Adrenal gland (tissue), 12 donors: ENCODE data around the gene FBXL17. TPM values are rescaled to one million over a fixed set of nuclear protein-coding genes. Genes with fewer than 3 reads are reported as not detected.

Experiments
- DNase-seq, 7 donors: peaks; one replicate each; pipeline ENCODE4 v3.0.0-alpha.2; 2019 to 2020
- H3K27ac ChIP-seq, 5 donors: fragments of 200-600 bp; sonication (generic) in 4 of 5; 1 replicate in 3 of 5; 2 replicates in 2 of 5; pipeline versions ENCODE4 v1.5.1 to v1.8.0; 2016 to 2020; ENCODE audit warnings: mild to moderate bottlenecking in 1 of 5
- H3K27me3 ChIP-seq: fragments of 200-600 bp; 2 replicates; pipeline ENCODE4 v1.8.0; 2021
- H3K36me3 ChIP-seq, 2 donors: fragments of 200-600 bp; replicated peaks in 1 of 2; 1 replicate in 1 of 2; 2 replicates in 1 of 2; pipeline versions ENCODE4 v1.5.1 to v1.8.0; 2018 to 2022
- H3K4me1 ChIP-seq, 2 donors: fragments of 200-600 bp; replicated peaks in 1 of 2; 1 replicate in 1 of 2; 2 replicates in 1 of 2; pipeline versions ENCODE4 v1.5.1 to v1.8.0; 2018 to 2021
- H3K4me3 ChIP-seq, 4 donors: fragments of 200-600 bp; sonication (generic) in 3 of 4; one replicate each; pipeline ENCODE4 v1.5.1; 2016 to 2018
- H3K9me3 ChIP-seq, 3 donors: fragments of 200-600 bp; sonication (generic) in 1 of 3; replicated peaks in 1 of 3; 1 replicate in 2 of 3; 2 replicates in 1 of 3; pipeline versions ENCODE4 v1.5.1 to v1.8.0; 2016 to 2021
- POLR2A ChIP-seq, 2 donors: fragments of 450-650 bp; IDR thresholded peaks; one replicate each; pipeline ENCODE4 v1.6.1; 2017; ENCODE audit warnings: antibody characterized with exemption in 2 of 2, mild to moderate bottlenecking in 2 of 2, moderate library complexity in 1 of 2
- WGBS, 4 donors: extraction: QIAGEN DNeasy Blood & Tissue Kit in 2 of 4; methylation state at CpG; one replicate each; pipeline versions ENCODE4 v1.1.5 to v1.1.7; 2013 to 2017; 5-methylcytosine and 5-hydroxymethylcytosine counted together
- intact Hi-C, 2 donors: fragments of 100-400 bp; cut with DNase I; formaldehyde crosslinking; loops; one replicate each; pipeline versions ENCODE4 v1.14.1 to v1.15.0; 2022 to 2023
- polyA plus RNA-seq, 3 donors: library from polyadenylated mRNA; stranded (reverse); fragments of 200-250 nt in 2 of 3; fragments of 350-450 nt in 1 of 3; fragmentation: Illumina TruSeq in 1 of 3; extraction: RNeasy Lipid Tissue Mini Kit (QIAGEN cat#74804) in 1 of 3; gene quantifications; one replicate each; pipeline ENCODE4 v1.2.3, GENCODE V29; 2013 to 2014
- total RNA-seq, 9 donors: library from RNA; depleted of rRNA in 4 of 9; stranded (reverse); fragments of >200 nt in 4 of 9; fragments of 120-200 nt in 1 of 9; fragmentation: NEBNext Ultra II Directional in 1 of 9; extraction: Animal tissue kit (Norgen Biotek cat#: 25700) in 1 of 9; gene quantifications; one replicate each; pipeline versions ENCODE4 v1.1.0 to v1.2.4, GENCODE V29; 2013 to 2023
- TF ChIP-seq, protein P1 (sequence below), 6 experiments: fragments of 450-650 bp in 4 of 6; fragments of 200-600 bp in 2 of 6; sonication (generic) in 1 of 6; IDR thresholded peaks; 1 replicate in 5 of 6; 2 replicates in 1 of 6; pipeline versions ENCODE4 v1.5.1 to v1.8.0; 2016 to 2021; ENCODE audit warnings: antibody characterized with exemption in 6 of 6, mild to moderate bottlenecking in 2 of 6, moderate library complexity in 1 of 6
- donor health status: healthy with polysubstance abuse.
- donor health status: Bipolar disorder and iron deficiency.
- donor health status: DM: yes; HTN: yes; CAD: no.
- donor health status: DM: no; HTN: no; CAD: no.
- donor health status: DM: no; HTN: no; CAD: no.
- donor health status: DM: yes; HTN: yes; CAD: no.

Gene FBXL17
- total and polyA plus RNA-seq, 12 donors, result 4.4 to 29.4 (median 21.3) TPM

DNA sequence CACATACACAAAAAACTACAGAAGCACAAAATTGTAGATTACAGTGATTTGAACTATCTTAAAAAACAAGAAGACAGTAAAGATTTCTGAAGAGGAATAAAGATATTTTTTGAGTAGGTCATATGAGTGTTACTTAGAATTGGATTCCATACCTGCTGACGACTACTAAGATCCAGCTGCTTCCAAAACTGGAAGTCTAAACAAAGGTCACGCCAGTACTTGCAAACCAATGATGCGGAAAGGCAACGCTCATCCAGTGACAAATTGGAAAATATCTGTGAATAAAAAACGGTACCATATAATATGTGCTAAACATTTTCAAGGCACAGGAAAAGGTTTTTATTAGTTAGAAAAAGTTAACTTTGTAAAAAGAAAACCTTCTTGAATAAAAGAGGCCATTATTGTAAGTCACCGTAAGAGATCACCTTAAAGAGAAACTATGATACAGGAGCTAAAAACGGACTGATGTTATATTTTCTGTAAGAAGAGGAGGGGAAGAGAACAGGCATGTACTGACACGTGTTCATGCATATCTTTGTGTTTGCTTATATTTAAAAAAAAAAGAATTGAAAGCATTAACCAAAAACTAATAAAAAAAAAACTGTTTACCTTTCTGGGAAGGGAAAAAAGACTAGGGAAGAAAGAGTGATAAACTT, 14.1 kb downstream of the FBXL17 start:
- WGBS, 4 donors, result 66 to 82% (median 70%) methylated on average over 8 of the region's 8 CpGs
- DNase-seq, result no peak
- H3K4me1 ChIP-seq, result peaks cover 0 to 4% of the 10 kb centered on the region in 2 donors
- H3K4me3 ChIP-seq, result no peak overlapping the region
- no peaks in the 10 kb centered on the region for H3K27me3 ChIP-seq
- TF ChIP-seq, protein P1, sequence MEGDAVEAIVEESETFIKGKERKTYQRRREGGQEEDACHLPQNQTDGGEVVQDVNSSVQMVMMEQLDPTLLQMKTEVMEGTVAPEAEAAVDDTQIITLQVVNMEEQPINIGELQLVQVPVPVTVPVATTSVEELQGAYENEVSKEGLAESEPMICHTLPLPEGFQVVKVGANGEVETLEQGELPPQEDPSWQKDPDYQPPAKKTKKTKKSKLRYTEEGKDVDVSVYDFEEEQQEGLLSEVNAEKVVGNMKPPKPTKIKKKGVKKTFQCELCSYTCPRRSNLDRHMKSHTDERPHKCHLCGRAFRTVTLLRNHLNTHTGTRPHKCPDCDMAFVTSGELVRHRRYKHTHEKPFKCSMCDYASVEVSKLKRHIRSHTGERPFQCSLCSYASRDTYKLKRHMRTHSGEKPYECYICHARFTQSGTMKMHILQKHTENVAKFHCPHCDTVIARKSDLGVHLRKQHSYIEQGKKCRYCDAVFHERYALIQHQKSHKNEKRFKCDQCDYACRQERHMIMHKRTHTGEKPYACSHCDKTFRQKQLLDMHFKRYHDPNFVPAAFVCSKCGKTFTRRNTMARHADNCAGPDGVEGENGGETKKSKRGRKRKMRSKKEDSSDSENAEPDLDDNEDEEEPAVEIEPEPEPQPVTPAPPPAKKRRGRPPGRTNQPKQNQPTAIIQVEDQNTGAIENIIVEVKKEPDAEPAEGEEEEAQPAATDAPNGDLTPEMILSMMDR (IDR thresholded peaks at IDR 0.05), result no peak
- TF ChIP-seq POLR2A (IDR thresholded peaks at IDR 0.05), result no peak
- H3K27ac ChIP-seq, result peak overlapping the region in 1 of 5 donors; percentile 2
- intact Hi-C loops, result no loop called here
- H3K9me3 ChIP-seq, result peaks cover 0 to 5% (median 0%) of the 10 kb centered on the region in 3 donors
- H3K36me3 ChIP-seq, result peaks cover 0 to 6% of the 10 kb centered on the region in 2 donors

DNA sequence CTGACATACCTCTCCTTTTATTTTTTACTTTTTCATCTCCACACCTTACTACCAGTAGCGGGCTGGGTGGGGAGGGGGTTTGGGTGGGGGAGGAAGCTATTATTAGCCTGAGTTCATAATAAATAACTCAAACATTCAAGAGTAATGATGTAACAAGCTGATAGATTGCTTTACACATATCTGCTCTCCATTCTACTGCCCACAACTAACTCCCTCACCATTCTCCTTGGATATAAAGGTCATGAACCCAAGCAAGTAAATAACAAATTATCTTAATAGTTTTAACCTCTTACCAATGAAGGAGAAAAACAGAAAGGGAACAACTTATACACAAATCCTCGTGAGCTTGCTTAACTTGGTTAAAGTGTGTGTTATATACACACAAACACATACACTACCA, 15.4 kb downstream of the FBXL17 start:
- intact Hi-C loops, result no loop called here
- H3K4me3 ChIP-seq, result no peak overlapping the region

DNA sequence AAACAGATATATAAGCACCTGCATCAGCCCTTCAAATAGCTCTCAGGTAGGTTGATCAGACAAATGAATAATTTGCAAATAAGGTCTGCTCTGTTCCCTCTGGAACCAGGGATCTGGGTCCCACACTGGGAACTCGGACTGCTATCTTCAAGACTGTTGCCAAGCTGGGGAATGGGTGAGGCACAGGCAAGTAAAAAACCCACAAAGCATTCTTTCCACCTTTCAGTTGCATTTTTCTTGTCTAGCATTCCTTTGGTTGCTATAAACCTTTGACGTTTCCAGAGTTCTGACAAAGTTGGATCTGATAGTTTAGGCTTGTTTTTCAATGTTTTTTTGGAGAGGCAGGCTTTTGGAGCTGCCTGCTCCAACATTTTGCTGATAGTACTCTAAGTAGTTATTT, 20.1 kb downstream of the FBXL17 start:
- intact Hi-C loops, result no loop called here
- Histone ChIP-seq H3K27me3 (no peaks in the 10 kb centered on the region), H3K4me1 (no peaks in the 10 kb centered on the region), H3K36me3 (peaks cover 0 to 6% of the 10 kb centered on the region in 2 donors), H3K4me3 (no peak overlapping the region), H3K9me3 (peaks cover 0 to 4% (median 0%) of the 10 kb centered on the region in 3 donors), H3K27ac (no peak overlapping the region)
- no peak for DNase-seq
- no peak for TF ChIP-seq POLR2A (IDR thresholded peaks at IDR 0.05)
- TF ChIP-seq, protein P1 (IDR thresholded peaks at IDR 0.05), result no peak
- 83 to 95% (median 92%) methylated on average over 2 of the region's 2 CpGs for WGBS, 4 donors

More for the DNA sequence above, 15.4 kb downstream of the FBXL17 start:
- WGBS, 4 donors, result 81 to 92% (median 87%) methylated on average over 2 of the region's 2 CpGs
- Histone ChIP-seq H3K27ac (no peak overlapping the region), H3K9me3 (no peaks in the 10 kb centered on the region), H3K36me3 (peaks cover 0 to 6% of the 10 kb centered on the region in 2 donors), H3K4me1 (peaks cover 0 to 4% of the 10 kb centered on the region in 2 donors), H3K27me3 (no peaks in the 10 kb centered on the region)
- no peak for TF ChIP-seq POLR2A (IDR thresholded peaks at IDR 0.05)
- TF ChIP-seq, protein P1 (IDR thresholded peaks at IDR 0.05), result no peak
- no peak for DNase-seq

DNA sequence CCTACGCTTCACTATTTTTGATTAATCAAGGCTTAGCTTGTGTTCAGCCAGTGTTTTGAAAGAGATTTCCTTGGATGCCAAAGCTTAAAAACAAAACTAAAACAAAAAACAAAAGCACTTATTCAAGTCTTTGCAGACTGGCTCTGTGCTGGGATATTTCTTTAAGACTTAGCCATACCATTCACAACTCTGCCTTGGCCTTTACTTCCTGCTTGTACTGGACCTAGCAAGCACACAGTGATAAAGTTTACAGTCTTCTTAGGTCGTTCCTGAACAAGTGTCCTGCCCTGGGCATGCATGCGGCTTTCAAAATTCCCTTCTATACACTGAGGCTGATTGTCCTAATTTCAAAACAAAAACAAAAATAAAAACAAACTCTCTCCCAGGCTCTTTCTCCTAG, 20.7 kb downstream of the FBXL17 start:
- Histone ChIP-seq H3K4me1 (no peaks in the 10 kb centered on the region), H3K9me3 (peaks cover 0 to 4% (median 0%) of the 10 kb centered on the region in 3 donors), H3K27me3 (no peaks in the 10 kb centered on the region), H3K4me3 (no peak overlapping the region), H3K36me3 (peaks cover 0 to 6% of the 10 kb centered on the region in 2 donors), H3K27ac (no peak overlapping the region)
- WGBS, 4 donors, result 85 to 93% (median 91%) methylated on average over 3 of the region's 3 CpGs
- TF ChIP-seq POLR2A (IDR thresholded peaks at IDR 0.05), result no peak
- TF ChIP-seq, protein P1 (IDR thresholded peaks at IDR 0.05), result no peak
- DNase-seq, result no peak
- intact Hi-C loops, result no loop called here
